ENCODE measurements around the gene ASGR1. TPM values are rescaled to one million over a fixed set of nuclear protein-coding genes. Genes with fewer than 3 reads are reported as not detected.
"Not testable (repeated sequence)": the region's sequence is repeated elsewhere in the genome, so short reads cannot be mapped to it uniquely, and the experiment has no call there.

ASGR1 gene
- total RNA-seq, 4 donors from 2014 or later = 0.21 to 1.5 (median 0.59) TPM; not detected in 1

GRCh38 chr17:7167832-7168231 lies 11.3 kb downstream of the ASGR1 start:
- peak in 1 of 2 donors; percentile 30 for DNase-seq (ENCODE audit: low spot score in 2 of 2)
- peaks cover 0 to 27% (median 0%) of the 10 kb centered on the region in 4 donors for H3K9me3 ChIP-seq
- WGBS, 2 donors = 55 to 76% methylated on average over 4 of the region's 4 CpGs

GRCh38 chr17:7166873-7167272 lies 12.3 kb downstream of the ASGR1 start:
- no peak for TF ChIP-seq CTCF (IDR thresholded peaks at IDR 0.05)
- 95 to 97% methylated on average over 7 of the region's 7 CpGs for WGBS, 2 donors
- no peak for DNase-seq (ENCODE audit: low spot score in 2 of 2)

More at GRCh38 chr17:7167832-7168231, 11.3 kb downstream of the ASGR1 start:
- no peak for TF ChIP-seq POLR2A (IDR thresholded peaks at IDR 0.05)
- TF ChIP-seq CTCF (IDR thresholded peaks at IDR 0.05) = no peak
- TF ChIP-seq EP300 (IDR thresholded peaks at IDR 0.05) = peak in 1 of 2 donors; percentile 64
- H3K36me3 ChIP-seq = no peaks in the 10 kb centered on the region
- H3K4me1 ChIP-seq = no peaks in the 10 kb centered on the region
- no peaks in the 10 kb centered on the region for H3K27me3 ChIP-seq
- no peak overlapping the region for H3K27ac ChIP-seq
- H3K4me3 ChIP-seq = no peak overlapping the region

GRCh38 chr17:7159571-7159970 lies 19.6 kb downstream of the ASGR1 start:
- H3K36me3 ChIP-seq; H3K4me3 ChIP-seq; H3K4me1 ChIP-seq; H3K9me3 ChIP-seq; DNase-seq (ENCODE audit: low spot score in 2 of 2); H3K27ac ChIP-seq: not testable (repeated sequence)
- 74 to 76% methylated on average over 10 of the region's 10 CpGs for WGBS, 2 donors
- H3K27me3 ChIP-seq = peaks cover 0 to 29% of the 10 kb centered on the region in 2 donors

More at GRCh38 chr17:7166873-7167272, 12.3 kb downstream of the ASGR1 start:
- no peaks in the 10 kb centered on the region for H3K4me1 ChIP-seq
- no peak overlapping the region for H3K27ac ChIP-seq
- peaks cover 0 to 27% (median 0%) of the 10 kb centered on the region in 4 donors for H3K9me3 ChIP-seq
- no peaks in the 10 kb centered on the region for H3K36me3 ChIP-seq
- no peaks in the 10 kb centered on the region for H3K27me3 ChIP-seq
- no peak overlapping the region for H3K4me3 ChIP-seq

- DNase-seq (ENCODE audit: low spot score in 2 of 2); H3K9me3 ChIP-seq; H3K27ac ChIP-seq; H3K4me1 ChIP-seq; H3K4me3 ChIP-seq; H3K36me3 ChIP-seq: not testable (repeated sequence)
- H3K27me3 ChIP-seq = peaks cover 0 to 32% of the 10 kb centered on the region in 2 donors
- WGBS, 2 donors = 84 to 86% methylated on average over 10 of the region's 10 CpGs
Measured at GRCh38 chr17:7158424-7158823, 20.7 kb downstream of the ASGR1 start.

- no peaks in the 10 kb centered on the region for H3K9me3 ChIP-seq
- no peak overlapping the region for H3K27ac ChIP-seq
- H3K4me3 ChIP-seq = no peak overlapping the region
- TF ChIP-seq CTCF (IDR thresholded peaks at IDR 0.05) = no peak
- no peak for TF ChIP-seq POLR2A (IDR thresholded peaks at IDR 0.05)
- TF ChIP-seq EP300 (IDR thresholded peaks at IDR 0.05) = no peak
- DNase-seq (ENCODE audit: low spot score in 2 of 2) = no peak
- H3K4me1 ChIP-seq = no peaks in the 10 kb centered on the region
- 49 to 61% methylated on average over 10 of the region's 10 CpGs for WGBS, 2 donors
- H3K27me3 ChIP-seq = peaks cover 0 to 48% of the 10 kb centered on the region in 2 donors
- no peaks in the 10 kb centered on the region for H3K36me3 ChIP-seq
Measured at GRCh38 chr17:7156342-7156940, 22.7 kb downstream of the ASGR1 start.

- TF ChIP-seq CTCF (IDR thresholded peaks at IDR 0.05) (no peak), EP300 (IDR thresholded peaks at IDR 0.05) (no peak), POLR2A (IDR thresholded peaks at IDR 0.05) (no peak)
- peaks cover 0 to 12% of the 10 kb centered on the region in 2 donors for H3K27me3 ChIP-seq
- no peak overlapping the region for H3K27ac ChIP-seq
- H3K4me3 ChIP-seq = no peak overlapping the region
- peaks cover 0 to 5% (median 0%) of the 10 kb centered on the region in 4 donors for H3K4me1 ChIP-seq
- no peaks in the 10 kb centered on the region for H3K9me3 ChIP-seq
- 70 to 100% methylated on average over 3 of the region's 3 CpGs for WGBS, 2 donors
- H3K36me3 ChIP-seq = no peaks in the 10 kb centered on the region
- DNase-seq (ENCODE audit: low spot score in 2 of 2) = no peak
Measured at GRCh38 chr17:7147772-7148171, 31.4 kb downstream of the ASGR1 start.
